Breast epithelium (tissue), 4 donors: ENCODE results near the gene ZSWIM2. TPM values are rescaled to one million over a fixed set of nuclear protein-coding genes. Genes with fewer than 3 reads are reported as not detected.

Experiments
- DNase-seq, 2 donors: peaks; one replicate each; pipeline ENCODE4 v3.0.0-alpha.2; 2019; ENCODE audit warnings: low spot score in 2 of 2
- H3K27ac ChIP-seq, 2 donors: fragments of 200-600 bp; sonication (generic) in 1 of 2; one replicate each; pipeline ENCODE4 v1.5.1; 2016 to 2019; ENCODE audit warnings: mild to moderate bottlenecking in 1 of 2
- H3K27me3 ChIP-seq, 2 donors: fragments of 200-600 bp; sonication (generic) in 1 of 2; one replicate each; pipeline versions ENCODE4 v1.5.1 to v1.6.0; 2017 to 2019; ENCODE audit warnings: control low read depth in 1 of 2, mild to moderate bottlenecking in 1 of 2
- H3K36me3 ChIP-seq: fragments of 200-600 bp; one replicate; pipeline ENCODE4 v1.5.1; 2019
- H3K4me1 ChIP-seq, 2 donors: fragments of 200-600 bp; sonication (generic); one replicate each; pipeline ENCODE4 v1.5.1; 2016 to 2019; ENCODE audit warnings: control low read depth in 1 of 2
- H3K4me3 ChIP-seq, 3 donors: fragments of 200-600 bp; sonication (generic); 1 replicate in 2 of 3; 2 replicates in 1 of 3; pipeline ENCODE4 v1.5.1; 2016 to 2019; ENCODE audit warnings: mild to moderate bottlenecking in 3 of 3, moderate library complexity in 2 of 3
- H3K9me3 ChIP-seq, 2 donors: fragments of 200-600 bp; sonication (generic) in 1 of 2; one replicate each; pipeline ENCODE4 v1.5.1; 2016 to 2019; ENCODE audit warnings: control low read depth in 1 of 2
- CTCF ChIP-seq, 3 donors: fragments of 450-650 bp; IDR thresholded peaks; one replicate each; pipeline ENCODE4 v1.5.1; 2016 to 2017; ENCODE audit warnings: antibody characterized with exemption in 3 of 3, mild to moderate bottlenecking in 3 of 3, moderate library complexity in 3 of 3
- POLR2A ChIP-seq: fragments of 450-650 bp; IDR thresholded peaks from one replicate; pipeline ENCODE4 v1.6.1; 2016; ENCODE audit warnings: antibody characterized with exemption, mild to moderate bottlenecking, moderate library complexity
- POLR2AphosphoS5 ChIP-seq, 3 donors: sonication (generic); formaldehyde crosslinking; IDR thresholded peaks; one replicate each; pipeline ENCODE4 v1.6.1; 2017; ENCODE audit warnings: antibody characterized with exemption in 3 of 3
- intact Hi-C: fragments of 100-400 bp; cut with DNase I; formaldehyde crosslinking; loops from one replicate; pipeline ENCODE4 v1.15.1; 2023; ENCODE audit warnings: low total_unique reads
- total RNA-seq, 3 donors: library from RNA; depleted of rRNA; stranded (reverse); fragments of >200 nt; gene quantifications; one replicate each; pipeline ENCODE4 v1.1.0, GENCODE V29; 2016

The ZSWIM2 gene
- total RNA-seq, 3 donors from 2014 or later = 0.32 TPM; not detected in 2

- DNase-seq = no peak
- H3K36me3 ChIP-seq = no peaks in the 10 kb centered on the region
- intact Hi-C loops = no loop called here
- no peak overlapping the region for H3K4me3 ChIP-seq
- H3K27me3 ChIP-seq = no peaks in the 10 kb centered on the region
- no peaks in the 10 kb centered on the region for H3K9me3 ChIP-seq
- TF ChIP-seq POLR2A = no peak
- no peak for TF ChIP-seq CTCF (IDR thresholded peaks at IDR 0.05)
- TF ChIP-seq POLR2AphosphoS5 (IDR thresholded peaks at IDR 0.05) = no peak
- H3K27ac ChIP-seq = no peak overlapping the region
- H3K4me1 ChIP-seq = no peaks in the 10 kb centered on the region
Observed at GRCh38 chr2:186841940-186842339, 7.0 kb downstream of the ZSWIM2 start.

- no peaks in the 10 kb centered on the region for H3K36me3 ChIP-seq
- no peak for TF ChIP-seq POLR2AphosphoS5 (IDR thresholded peaks at IDR 0.05)
- TF ChIP-seq CTCF (IDR thresholded peaks at IDR 0.05) = no peak
- TF ChIP-seq POLR2A = no peak
- no peaks in the 10 kb centered on the region for H3K27me3 ChIP-seq
- DNase-seq = no peak
- no peaks in the 10 kb centered on the region for H3K4me1 ChIP-seq
- no peak overlapping the region for H3K27ac ChIP-seq
- no peak overlapping the region for H3K4me3 ChIP-seq
- intact Hi-C loops = no loop called here
- H3K9me3 ChIP-seq = no peaks in the 10 kb centered on the region
Observed at GRCh38 chr2:186835628-186836027, 13.3 kb downstream of the ZSWIM2 start.

- Histone ChIP-seq H3K4me1 (no peaks in the 10 kb centered on the region), H3K27ac (no peak overlapping the region)
- intact Hi-C loops = no loop called here
Observed at GRCh38 chr2:186827862-186828492, 21.0 kb downstream of the ZSWIM2 start.

GRCh38 chr2:186827411-186827810 is 21.6 kb downstream of the ZSWIM2 start:
- H3K9me3 ChIP-seq = no peaks in the 10 kb centered on the region
- intact Hi-C loops = no loop called here
- no peak overlapping the region for H3K27ac ChIP-seq
- TF ChIP-seq CTCF (IDR thresholded peaks at IDR 0.05) = no peak
- H3K36me3 ChIP-seq = no peaks in the 10 kb centered on the region
- no peak overlapping the region for H3K4me3 ChIP-seq
- H3K4me1 ChIP-seq = no peaks in the 10 kb centered on the region
- no peak for DNase-seq
- H3K27me3 ChIP-seq = no peaks in the 10 kb centered on the region

More at GRCh38 chr2:186827862-186828492, 21.0 kb downstream of the ZSWIM2 start:
- no peaks in the 10 kb centered on the region for H3K27me3 ChIP-seq
- H3K4me3 ChIP-seq = no peak overlapping the region
- DNase-seq = no peak
- TF ChIP-seq POLR2AphosphoS5 (IDR thresholded peaks at IDR 0.05) = no peak
- no peak for TF ChIP-seq CTCF (IDR thresholded peaks at IDR 0.05)
- no peak for TF ChIP-seq POLR2A
- no peaks in the 10 kb centered on the region for H3K9me3 ChIP-seq
- H3K36me3 ChIP-seq = no peaks in the 10 kb centered on the region

GRCh38 chr2:186822323-186822722 is 26.6 kb downstream of the ZSWIM2 start:
- no peak for DNase-seq
- no peaks in the 10 kb centered on the region for H3K9me3 ChIP-seq
- no peaks in the 10 kb centered on the region for H3K4me1 ChIP-seq
- H3K4me3 ChIP-seq = no peak overlapping the region
- H3K27me3 ChIP-seq = no peaks in the 10 kb centered on the region
- intact Hi-C loops = no loop called here
- no peak for TF ChIP-seq POLR2A
- TF ChIP-seq CTCF (IDR thresholded peaks at IDR 0.05) = no peak
- no peak for TF ChIP-seq POLR2AphosphoS5 (IDR thresholded peaks at IDR 0.05)
- no peak overlapping the region for H3K27ac ChIP-seq
- H3K36me3 ChIP-seq = no peaks in the 10 kb centered on the region
